GM12878 (cell line): Measurements from ENCODE around the gene DGCR8.

ENCODE experiments used
- CHD2 ChIP-seq: IDR thresholded peaks from 2 replicates; pipeline ENCODE4 v1.6.1; 2011; ENCODE audit warnings: low read depth, low read length, improper control_type of control experiment, borderline replicate concordance
- CTCF ChIP-seq, 3 experiments: IDR thresholded peaks in 2 of 3; conservative IDR thresholded peaks in 1 of 3; 2 replicates each; pipeline ENCODE4 v1.5.1; 2011; ENCODE audit warnings: low read depth in 3 of 3, low read length in 3 of 3, mild to moderate bottlenecking in 3 of 3, control low read depth in 2 of 3, moderate library complexity in 2 of 3, inconsistent platforms in 1 of 3, mixed read lengths in 1 of 3; ENCODE audit not compliant: control insufficient read depth in 2 of 3, insufficient read depth in 1 of 3; ENCODE audit errors: extremely low read depth in 1 of 3
- E2F4 ChIP-seq: IDR thresholded peaks from 2 replicates; pipeline ENCODE4 v1.6.1; 2012; ENCODE audit warnings: low read depth, low read length, improper control_type of control experiment
- EZH2 ChIP-seq: IDR thresholded peaks from 2 replicates; pipeline ENCODE4 v1.6.1; 2012; ENCODE audit warnings: low read depth, mild to moderate bottlenecking, control low read depth, inconsistent platforms, low read length, borderline replicate concordance; ENCODE audit not compliant: control insufficient read depth
- FOS ChIP-seq: IDR thresholded peaks from 3 replicates; pipeline ENCODE4 v1.6.1; 2011; ENCODE audit warnings: borderline replicate concordance; ENCODE audit not compliant: insufficient read length; ENCODE audit errors: extremely low read depth
- KLF5 ChIP-seq: fragments of 450-650 bp; IDR thresholded peaks from 2 replicates; pipeline ENCODE4 v1.6.1; 2014; ENCODE audit warnings: mild to moderate bottlenecking; ENCODE audit not compliant: partially characterized antibody
- POLR2A ChIP-seq: IDR thresholded peaks from 2 replicates; pipeline ENCODE4 v1.6.1; 2011; ENCODE audit warnings: low read depth, mild to moderate bottlenecking, low read length
- POLR2AphosphoS5 ChIP-seq: IDR thresholded peaks from 2 replicates; pipeline ENCODE4 v1.6.1; 2011; ENCODE audit warnings: mild to moderate bottlenecking, low read length, inconsistent platforms
- SIN3A ChIP-seq: IDR thresholded peaks from 2 replicates; pipeline ENCODE4 v1.6.1; 2012; ENCODE audit warnings: low read depth, low read length, improper control_type of control experiment
- ZBTB33 ChIP-seq: fragments of 450-650 bp; IDR thresholded peaks from 2 replicates; pipeline ENCODE4 v1.6.1; 2017; ENCODE audit warnings: mild to moderate bottlenecking
- ZBTB40 ChIP-seq: fragments of 450-650 bp; IDR thresholded peaks from 2 replicates; pipeline ENCODE4 v1.6.1; 2016; ENCODE audit warnings: mild to moderate bottlenecking, moderate library complexity, borderline replicate concordance
- ZNF24 ChIP-seq: fragments of 450-650 bp; IDR thresholded peaks from 2 replicates; pipeline ENCODE4 v1.6.1; 2017; ENCODE audit warnings: antibody characterized with exemption, mild to moderate bottlenecking
- ZNF592 ChIP-seq: fragments of 450-650 bp; IDR thresholded peaks from 2 replicates; pipeline ENCODE4 v1.6.1; 2017; ENCODE audit warnings: mild to moderate bottlenecking, moderate library complexity

GRCh38 chr22:20116376-20116950 is 36.4 kb downstream of the DGCR8 start:
- TF ChIP-seq ZBTB40 (no peak), POLR2A (no peak), ZNF592 (no peak), SIN3A (no peak), KLF5 (no peak), CTCF (IDR thresholded peaks at IDR 0.05 in 2 of 3, conservative IDR thresholded peaks at IDR 0.05 in 1 of 3; ENCODE audit: control insufficient read depth in 2 of 3, extremely low read depth in 1 of 3, insufficient read depth in 1 of 3, low read depth in 3 of 3, low read length in 3 of 3) (no peak), FOS (no peak), EZH2 (no peak), ZBTB33 (no peak), E2F4 (no peak), ZNF24 (no peak), POLR2AphosphoS5 (no peak), CHD2 (no peak)
